Measurements from ENCODE around the gene CIC.

DNA sequence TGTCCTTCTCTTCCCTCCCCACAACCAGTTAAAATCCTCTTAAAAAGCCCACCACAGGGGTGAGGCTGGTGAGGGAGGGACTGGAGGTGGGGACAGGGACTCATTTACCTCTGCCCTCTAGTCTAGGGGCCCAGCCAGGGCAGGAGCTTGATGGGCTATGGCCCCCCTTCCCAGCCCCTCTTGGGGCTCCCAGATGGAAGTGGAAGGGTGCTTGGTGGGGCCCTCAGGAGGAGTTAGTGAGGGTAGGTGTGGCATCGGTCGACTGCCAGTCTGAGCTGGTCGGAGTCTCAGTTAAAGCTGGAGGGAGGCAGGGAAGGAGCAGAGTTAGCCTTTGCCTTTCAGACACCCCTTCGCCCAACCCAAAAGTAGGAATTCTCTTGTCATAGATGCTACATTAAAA lies 38.5 kb upstream of the CIC start:
- TF ChIP-seq, protein P1, sequence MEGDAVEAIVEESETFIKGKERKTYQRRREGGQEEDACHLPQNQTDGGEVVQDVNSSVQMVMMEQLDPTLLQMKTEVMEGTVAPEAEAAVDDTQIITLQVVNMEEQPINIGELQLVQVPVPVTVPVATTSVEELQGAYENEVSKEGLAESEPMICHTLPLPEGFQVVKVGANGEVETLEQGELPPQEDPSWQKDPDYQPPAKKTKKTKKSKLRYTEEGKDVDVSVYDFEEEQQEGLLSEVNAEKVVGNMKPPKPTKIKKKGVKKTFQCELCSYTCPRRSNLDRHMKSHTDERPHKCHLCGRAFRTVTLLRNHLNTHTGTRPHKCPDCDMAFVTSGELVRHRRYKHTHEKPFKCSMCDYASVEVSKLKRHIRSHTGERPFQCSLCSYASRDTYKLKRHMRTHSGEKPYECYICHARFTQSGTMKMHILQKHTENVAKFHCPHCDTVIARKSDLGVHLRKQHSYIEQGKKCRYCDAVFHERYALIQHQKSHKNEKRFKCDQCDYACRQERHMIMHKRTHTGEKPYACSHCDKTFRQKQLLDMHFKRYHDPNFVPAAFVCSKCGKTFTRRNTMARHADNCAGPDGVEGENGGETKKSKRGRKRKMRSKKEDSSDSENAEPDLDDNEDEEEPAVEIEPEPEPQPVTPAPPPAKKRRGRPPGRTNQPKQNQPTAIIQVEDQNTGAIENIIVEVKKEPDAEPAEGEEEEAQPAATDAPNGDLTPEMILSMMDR (IDR thresholded peaks at IDR 0.05) = no peak
- no peak for TF ChIP-seq POLR2A (IDR thresholded peaks at IDR 0.05)
